ENCODE measurements around the gene MICOS13. TPM values are rescaled to one million over a fixed set of nuclear protein-coding genes. Genes with fewer than 3 reads are reported as not detected.
A peak's percentile ranks its signal among the peaks of the same experiment; 100 is the strongest.

Gene MICOS13, protein sequence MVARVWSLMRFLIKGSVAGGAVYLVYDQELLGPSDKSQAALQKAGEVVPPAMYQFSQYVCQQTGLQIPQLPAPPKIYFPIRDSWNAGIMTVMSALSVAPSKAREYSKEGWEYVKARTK
- polyA plus RNA-seq (2012; rRNA removed): 112 and 116 TPM in 2 replicates
- 56.7 and 76.6 TPM in 2 replicates for polyA plus RNA-seq (2012; cell fraction: cytosol; rRNA removed)
- 54.9 and 78.4 TPM in 2 replicates for polyA plus RNA-seq (2012; cell fraction: nucleus; rRNA removed)

DNA sequence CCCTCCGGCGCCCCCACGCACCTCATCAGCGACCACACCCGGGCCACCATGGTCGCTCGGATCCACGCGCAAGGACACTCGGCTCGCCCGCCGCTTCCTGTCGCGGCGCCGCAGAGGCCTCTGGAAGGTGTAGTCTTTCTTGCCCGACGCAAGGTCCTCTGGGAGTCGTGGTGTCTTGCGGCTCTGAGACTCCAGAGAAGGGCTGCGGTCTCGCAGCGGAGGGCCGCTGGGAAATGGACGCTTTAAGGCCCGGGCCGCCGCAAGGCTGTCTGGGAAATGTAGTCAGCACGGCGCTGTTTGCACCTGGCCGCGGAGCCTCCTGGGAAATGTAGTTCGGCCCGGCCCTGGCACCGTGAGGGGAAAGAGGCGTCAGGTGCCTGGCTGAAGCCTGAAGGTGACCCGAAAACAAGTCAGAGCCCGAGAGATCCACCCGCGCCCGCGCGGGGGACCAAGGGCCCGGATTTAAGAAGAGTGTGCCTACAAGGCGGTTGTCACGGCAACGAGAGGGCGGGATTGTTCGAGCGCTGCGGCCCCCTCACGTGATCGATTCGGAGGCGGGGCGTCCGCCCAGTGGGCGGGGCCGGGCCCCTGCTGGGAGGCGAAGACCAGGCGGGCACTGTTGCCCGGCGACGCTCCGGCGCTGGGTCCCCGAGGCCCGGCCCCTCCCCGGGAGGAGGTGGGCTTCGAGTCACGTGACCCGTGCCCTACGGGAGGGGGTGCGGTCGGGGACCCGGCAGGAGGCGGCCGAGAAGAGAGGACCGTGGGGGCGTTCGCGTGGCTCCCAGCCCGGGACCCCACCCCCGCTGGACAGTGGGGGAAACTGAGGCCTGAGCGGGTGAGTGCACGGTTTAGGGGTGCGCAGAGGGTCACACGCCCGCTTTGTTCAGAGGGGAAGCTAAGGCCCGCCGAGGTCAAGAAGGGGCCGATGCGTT is at the start of gene MICOS13, which contains the start of gene HSD11B1L:
TSS of gene MICOS13 (minus strand) at position 80 of the 932 bp plus-strand sequence. CDS start at position 50, 30 bp downstream.
TSS of gene HSD11B1L (plus strand) at position 591 of the 932 bp plus-strand sequence. CDS start 3,806 bp downstream, outside the sequence.
- Histone ChIP-seq H3K4me2 (peak within 1 kb of the TSS; percentile 98), H3K79me2 (ENCODE audit: insufficient read depth) (peaks cover 17% of the 10 kb centered on the region), H3K27me3 (ENCODE audit: insufficient read depth) (no peaks in the 10 kb centered on the region), H3K4me3 (ENCODE audit: low read depth in 2 of 2, low read length in 1 of 2) (peak within 1 kb of the TSS; percentile 81 to 85), H3K36me3 (replicated peaks in 1 of 2; ENCODE audit: control insufficient read depth in 1 of 2, insufficient read depth in 2 of 2, low read length in 1 of 2) (no peaks in the 10 kb centered on the region), H3K27ac (ENCODE audit: low read depth in 2 of 2, low read length in 1 of 2) (peak within 1 kb of the TSS; percentile 74 to 94; a peak in 3 of 4 replicates), H2AFZ (ENCODE audit: low read depth) (peak within 1 kb of the TSS; percentile 86; the same call in 1 of the 2 replicates), H3K9me3 (no peaks in the 10 kb centered on the region), H3K9me2 (no peaks in the 10 kb centered on the region), H3F3A (replicated peaks; ENCODE audit: insufficient read depth) (peaks cover 2% of the 10 kb centered on the region), H3K9ac (peak within 1 kb of the TSS; percentile 89), H3K4me1 (ENCODE audit: control insufficient read depth in 1 of 2, insufficient read depth in 2 of 2, low read depth in 1 of 2, low read length in 1 of 2) (peaks cover 4 to 21% of the 10 kb centered on the region in 2 experiments; a peak in 1 of 4 replicates), H4K20me1 (ENCODE audit: insufficient read depth) (no peaks in the 10 kb centered on the region)
- 8% methylated on average over 12 of the region's 94 CpGs for WGBS (ENCODE audit: low lambda C conversion rate)
- POLR2A ChIA-PET: no interaction called here
- DNase-seq: peak; percentile 99
- CTCF ChIA-PET: interaction anchor here (1.4 to 1.6 kb wide), 2 partner anchors 9 kb away, joined by 5 to 7 read pairs; partner anchors contain the start of gene RPL36
- TF ChIP-seq NFIC (IDR thresholded peaks at IDR 0.05; ENCODE audit: borderline replicate concordance) (no peak), TAF1 (IDR thresholded peaks at IDR 0.05; ENCODE audit: borderline replicate concordance, low read depth, low read length) (peak; percentile 77; the same call in 1 of the 2 replicates), EZH2phosphoT487 (IDR thresholded peaks at IDR 0.05; ENCODE audit: borderline replicate concordance, low read depth) (no peak), ZBTB33 (IDR thresholded peaks at IDR 0.05; ENCODE audit: borderline replicate concordance, low read depth) (no peak; the same call in none of the 2 replicates), GATA2 (CRISPR knock-in tag; IDR thresholded peaks at IDR 0.05) (no peak), FOXM1 (IDR thresholded peaks at IDR 0.05; ENCODE audit: low read depth) (no peak), RAD21 (IDR thresholded peaks at IDR 0.05; ENCODE audit: low read length) (no peak), MXI1 (IDR thresholded peaks at IDR 0.05; ENCODE audit: low read depth, low read length) (peak; percentile 81; the same call in 1 of the 2 replicates), TCF12 (IDR thresholded peaks at IDR 0.05) (peak; percentile 35; the same call in 1 of the 2 replicates), SIN3A (IDR thresholded peaks at IDR 0.05; ENCODE audit: borderline replicate concordance, low read depth, low read length) (peak; percentile 16; the same call in 1 of the 2 replicates), EP300 (IDR thresholded peaks at IDR 0.05; ENCODE audit: borderline replicate concordance in 1 of 2, low read depth in 1 of 2, low read length in 1 of 2) (no peak), POLR2AphosphoS5 (IDR thresholded peaks at IDR 0.05; ENCODE audit: low read depth, low read length) (peak; percentile 81), RCOR1 (IDR thresholded peaks at IDR 0.05; ENCODE audit: low read length) (no peak), GABPA (IDR thresholded peaks at IDR 0.05; ENCODE audit: low read depth) (peak; percentile 84), RXRA (IDR thresholded peaks at IDR 0.05; ENCODE audit: borderline replicate concordance, low read depth) (no peak), FOSL2 (IDR thresholded peaks at IDR 0.05; ENCODE audit: borderline replicate concordance, low read depth) (no peak), CTCF (IDR thresholded peaks at IDR 0.05) (no peak), USF1 (IDR thresholded peaks at IDR 0.05; ENCODE audit: borderline replicate concordance, low read depth) (peak; percentile 97), MEF2A (IDR thresholded peaks at IDR 0.05; ENCODE audit: borderline replicate concordance, low read depth) (no peak), CHD2 (IDR thresholded peaks at IDR 0.05; ENCODE audit: low read length, partially characterized antibody) (peak; percentile 90)
- TF ChIP-seq, protein P1, sequence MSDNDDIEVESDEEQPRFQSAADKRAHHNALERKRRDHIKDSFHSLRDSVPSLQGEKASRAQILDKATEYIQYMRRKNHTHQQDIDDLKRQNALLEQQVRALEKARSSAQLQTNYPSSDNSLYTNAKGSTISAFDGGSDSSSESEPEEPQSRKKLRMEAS (IDR thresholded peaks at IDR 0.05; ENCODE audit: low read depth): peak; percentile 90
- TF ChIP-seq, protein P2, sequence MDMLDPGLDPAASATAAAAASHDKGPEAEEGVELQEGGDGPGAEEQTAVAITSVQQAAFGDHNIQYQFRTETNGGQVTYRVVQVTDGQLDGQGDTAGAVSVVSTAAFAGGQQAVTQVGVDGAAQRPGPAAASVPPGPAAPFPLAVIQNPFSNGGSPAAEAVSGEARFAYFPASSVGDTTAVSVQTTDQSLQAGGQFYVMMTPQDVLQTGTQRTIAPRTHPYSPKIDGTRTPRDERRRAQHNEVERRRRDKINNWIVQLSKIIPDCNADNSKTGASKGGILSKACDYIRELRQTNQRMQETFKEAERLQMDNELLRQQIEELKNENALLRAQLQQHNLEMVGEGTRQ (IDR thresholded peaks at IDR 0.05; ENCODE audit: borderline replicate concordance, low read depth, low read length): peak; percentile 92
- TF ChIP-seq, protein P3, sequence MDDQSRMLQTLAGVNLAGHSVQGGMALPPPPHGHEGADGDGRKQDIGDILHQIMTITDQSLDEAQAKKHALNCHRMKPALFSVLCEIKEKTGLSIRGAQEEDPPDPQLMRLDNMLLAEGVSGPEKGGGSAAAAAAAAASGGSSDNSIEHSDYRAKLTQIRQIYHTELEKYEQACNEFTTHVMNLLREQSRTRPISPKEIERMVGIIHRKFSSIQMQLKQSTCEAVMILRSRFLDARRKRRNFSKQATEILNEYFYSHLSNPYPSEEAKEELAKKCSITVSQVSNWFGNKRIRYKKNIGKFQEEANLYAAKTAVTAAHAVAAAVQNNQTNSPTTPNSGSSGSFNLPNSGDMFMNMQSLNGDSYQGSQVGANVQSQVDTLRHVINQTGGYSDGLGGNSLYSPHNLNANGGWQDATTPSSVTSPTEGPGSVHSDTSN (IDR thresholded peaks at IDR 0.05): no peak

Measured in SK-N-SH (cell line).